GM19099 (cell line): Measurements from ENCODE around the gene GDA.

Experiments used
- POLR2A ChIP-seq: IDR thresholded peaks from 3 replicates; pipeline ENCODE4 v1.6.1; 2011; ENCODE audit warnings: low read depth; ENCODE audit not compliant: insufficient read length; ENCODE audit errors: extremely low read depth

GDA gene

GRCh38 chr9:72278959-72279358, 129.7 kb downstream of the GDA start:
- no peak for TF ChIP-seq POLR2A

DNA sequence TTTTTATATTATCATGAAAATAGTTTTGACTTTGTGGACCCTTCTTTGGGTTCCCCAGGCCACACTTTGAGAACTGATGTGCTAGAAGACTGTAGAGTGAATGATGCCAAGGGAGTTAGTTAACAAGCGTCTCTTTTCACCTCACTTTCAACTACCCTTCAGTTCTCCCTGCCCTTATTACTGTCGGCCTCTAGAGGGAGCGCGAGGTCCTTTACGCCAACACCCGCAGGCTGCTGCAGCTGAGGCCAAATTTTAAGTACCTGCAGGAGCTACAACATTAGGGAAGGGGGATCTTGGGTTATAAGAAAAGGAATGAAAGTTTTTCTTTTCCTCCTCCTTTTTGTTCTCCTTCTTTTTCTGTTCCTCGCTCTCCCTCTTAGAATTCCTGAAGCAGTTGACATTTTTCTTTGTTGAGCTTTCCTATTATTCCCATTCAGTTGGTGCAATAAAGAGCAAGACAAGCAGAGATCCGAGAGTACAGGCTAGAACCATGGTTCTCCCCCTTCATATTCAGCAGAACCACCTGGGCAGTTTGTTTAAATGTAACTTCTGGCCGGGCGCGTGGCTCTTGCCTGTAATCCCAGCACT, 131.8 kb downstream of the GDA start:
- no peak for TF ChIP-seq POLR2A

- no peak for TF ChIP-seq POLR2A
These were observed 140.2 kb downstream of the GDA start for GRCh38 chr9:72289401-72289800.

- TF ChIP-seq POLR2A, result no peak
These were observed 141.1 kb downstream of the GDA start for GRCh38 chr9:72290311-72290710.

DNA sequence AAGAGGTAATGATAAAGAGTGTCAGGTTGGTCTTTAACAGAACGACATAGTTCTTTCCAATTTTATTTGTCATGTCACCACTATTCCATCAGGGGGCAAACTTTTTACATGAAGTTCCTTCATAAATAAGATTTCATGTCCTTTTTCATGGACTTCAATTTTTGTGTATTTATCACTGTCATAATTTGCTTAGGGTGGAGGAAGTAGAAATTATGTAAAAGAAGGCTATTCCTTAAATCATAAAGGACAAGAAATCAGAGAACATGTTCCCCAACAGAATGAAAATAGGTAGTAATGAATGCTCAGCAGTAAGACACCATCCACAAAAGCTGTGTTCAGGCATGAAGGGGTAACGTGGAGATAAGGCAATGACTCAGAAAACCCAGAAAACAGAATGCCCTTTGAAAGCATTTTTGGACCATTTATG, 143.0 kb downstream of the GDA start:
- no peak for TF ChIP-seq POLR2A

DNA sequence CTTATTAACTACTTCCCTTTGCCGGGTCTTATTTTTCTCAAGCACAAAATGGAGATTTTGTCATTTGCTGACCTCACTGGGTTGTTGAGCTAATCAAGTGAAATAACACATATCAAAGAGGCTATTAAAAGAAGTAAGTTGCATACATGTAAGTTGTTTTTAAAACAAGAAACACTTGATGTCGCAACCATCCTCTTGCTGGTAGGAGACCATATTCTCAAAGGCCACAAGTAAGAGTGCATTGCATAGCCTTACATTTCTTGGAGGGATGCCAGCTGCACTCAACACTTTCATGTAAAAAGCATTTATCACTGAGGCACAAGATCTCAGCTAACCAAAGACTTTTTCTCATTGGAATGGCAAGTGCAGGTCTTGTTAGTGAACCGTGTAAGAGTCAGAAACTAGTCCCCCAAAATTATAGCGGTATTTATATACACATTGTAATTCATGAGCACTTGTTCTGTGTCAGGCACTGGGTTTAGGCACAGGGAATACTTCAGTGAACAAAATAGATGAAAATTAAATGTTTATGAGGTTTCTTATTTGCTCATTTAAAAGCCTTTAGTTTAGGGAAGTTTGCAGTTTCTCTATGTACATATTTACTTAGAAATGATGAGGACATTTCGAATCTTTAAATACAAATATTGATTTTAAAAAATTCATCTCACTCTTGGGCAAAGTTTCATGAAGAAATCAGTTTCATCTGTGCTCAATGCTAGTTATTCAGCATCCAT, 143.8 kb downstream of the GDA start:
- TF ChIP-seq POLR2A, result no peak

DNA sequence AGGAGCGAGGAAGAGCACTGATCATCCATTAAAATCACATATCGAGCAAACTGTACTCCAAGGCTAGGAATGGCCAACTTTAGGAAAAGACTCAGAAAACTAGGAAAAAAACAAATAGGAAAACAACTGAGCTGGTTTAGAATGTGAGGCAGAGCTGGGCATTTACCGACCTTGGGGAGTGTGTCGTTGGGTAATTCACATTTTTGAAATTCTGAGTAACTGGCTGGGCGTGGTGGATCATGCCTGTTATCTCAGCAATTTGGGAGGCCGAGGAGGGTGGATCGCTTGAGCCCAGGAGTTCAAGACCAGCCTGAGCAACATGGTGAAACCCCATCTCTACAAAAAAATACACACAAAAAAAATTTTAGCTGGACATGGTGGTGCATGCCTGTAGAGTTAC, 145.7 kb downstream of the GDA start:
- TF ChIP-seq POLR2A, result no peak

- TF ChIP-seq POLR2A, result no peak
These were observed 148.3 kb downstream of the GDA start for GRCh38 chr9:72297516-72297915.

GRCh38 chr9:72299017-72299603, 149.9 kb downstream of the GDA start:
- TF ChIP-seq POLR2A, result no peak

DNA sequence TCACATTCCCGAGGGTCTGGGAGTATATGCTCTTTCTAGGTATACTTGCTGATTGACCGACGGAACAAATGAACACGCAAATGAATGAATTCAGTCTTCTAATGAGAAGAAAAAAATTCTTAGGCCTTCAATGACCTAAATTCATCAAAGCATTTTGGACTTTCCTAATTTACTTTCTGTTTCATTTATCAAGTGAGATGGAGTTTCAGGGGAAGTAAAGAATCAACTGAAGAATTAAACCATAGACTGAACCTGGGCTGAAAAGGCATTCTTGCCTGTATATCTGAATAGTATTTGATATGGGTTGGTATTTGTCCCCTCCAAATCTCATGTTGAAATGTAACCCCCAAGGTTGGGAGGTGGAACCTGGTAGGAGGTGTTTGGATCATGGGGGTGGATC, 151.6 kb downstream of the GDA start:
- no peak for TF ChIP-seq POLR2A
